ENCODE results near the gene SLC7A1. TPM values are rescaled to one million over a fixed set of nuclear protein-coding genes. Genes with fewer than 3 reads are reported as not detected.

SLC7A1 gene
- total and polyA plus RNA-seq, 7 donors, result 2.4 to 25.6 (median 15.0) TPM

DNA sequence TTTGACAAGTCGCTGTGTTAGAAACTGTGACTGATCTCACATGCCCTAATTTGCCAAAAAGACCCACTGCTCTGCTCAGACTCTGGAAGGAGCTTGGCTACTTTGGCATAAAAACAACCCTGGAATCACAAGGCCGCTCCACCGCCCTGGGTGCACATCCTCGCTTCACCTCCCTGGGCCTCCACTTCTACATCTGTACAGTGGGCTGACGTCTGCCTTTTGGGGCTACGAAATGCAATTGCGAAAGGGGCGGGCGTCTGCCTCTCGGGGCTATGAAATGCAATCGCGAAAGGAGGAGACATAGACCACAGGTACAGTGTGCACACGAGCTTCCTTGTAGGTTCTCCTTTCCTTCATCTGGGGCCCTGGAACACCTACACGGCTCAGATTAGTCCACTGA, 74.2 kb downstream of the SLC7A1 start:
- intact Hi-C loops (cut with DNase I), result no loop called here
- Histone ChIP-seq H3K27me3 (no peaks in the 10 kb centered on the region), H3K27ac (peak overlapping the region in 1 of 4 donors; percentile 66), H3K4me3 (no peak overlapping the region), H3K36me3 (peaks cover 5 to 64% (median 26%) of the 10 kb centered on the region in 4 donors), H3K4me1 (peaks cover 0 to 19% (median 10%) of the 10 kb centered on the region in 4 donors), H3K9me3 (no peaks in the 10 kb centered on the region)
- 95 to 97% methylated on average over 14 of the region's 14 CpGs for WGBS, 2 donors
- TF ChIP-seq POLR2A (IDR thresholded peaks at IDR 0.05) (no peak), EP300 (IDR thresholded peaks at IDR 0.05) (no peak), POLR2AphosphoS5 (IDR thresholded peaks at IDR 0.05) (no peak)
- TF ChIP-seq, protein P1, sequence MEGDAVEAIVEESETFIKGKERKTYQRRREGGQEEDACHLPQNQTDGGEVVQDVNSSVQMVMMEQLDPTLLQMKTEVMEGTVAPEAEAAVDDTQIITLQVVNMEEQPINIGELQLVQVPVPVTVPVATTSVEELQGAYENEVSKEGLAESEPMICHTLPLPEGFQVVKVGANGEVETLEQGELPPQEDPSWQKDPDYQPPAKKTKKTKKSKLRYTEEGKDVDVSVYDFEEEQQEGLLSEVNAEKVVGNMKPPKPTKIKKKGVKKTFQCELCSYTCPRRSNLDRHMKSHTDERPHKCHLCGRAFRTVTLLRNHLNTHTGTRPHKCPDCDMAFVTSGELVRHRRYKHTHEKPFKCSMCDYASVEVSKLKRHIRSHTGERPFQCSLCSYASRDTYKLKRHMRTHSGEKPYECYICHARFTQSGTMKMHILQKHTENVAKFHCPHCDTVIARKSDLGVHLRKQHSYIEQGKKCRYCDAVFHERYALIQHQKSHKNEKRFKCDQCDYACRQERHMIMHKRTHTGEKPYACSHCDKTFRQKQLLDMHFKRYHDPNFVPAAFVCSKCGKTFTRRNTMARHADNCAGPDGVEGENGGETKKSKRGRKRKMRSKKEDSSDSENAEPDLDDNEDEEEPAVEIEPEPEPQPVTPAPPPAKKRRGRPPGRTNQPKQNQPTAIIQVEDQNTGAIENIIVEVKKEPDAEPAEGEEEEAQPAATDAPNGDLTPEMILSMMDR (IDR thresholded peaks at IDR 0.05), result no peak
- no peak for DNase-seq

- H3K27ac ChIP-seq, result no peak overlapping the region
- intact Hi-C loops (cut with DNase I), result no loop called here
- H3K36me3 ChIP-seq, result peaks cover 5 to 71% (median 28%) of the 10 kb centered on the region in 4 donors
- no peak for TF ChIP-seq POLR2A (IDR thresholded peaks at IDR 0.05)
- TF ChIP-seq, protein P1 (IDR thresholded peaks at IDR 0.05), result no peak
- no peak for TF ChIP-seq POLR2AphosphoS5 (IDR thresholded peaks at IDR 0.05)
- TF ChIP-seq EP300 (IDR thresholded peaks at IDR 0.05), result no peak
- no peaks in the 10 kb centered on the region for H3K9me3 ChIP-seq
- no peak overlapping the region for H3K4me3 ChIP-seq
- peaks cover 0 to 19% (median 10%) of the 10 kb centered on the region in 4 donors for H3K4me1 ChIP-seq
- DNase-seq, result no peak
- 86 to 93% methylated on average over 4 of the region's 4 CpGs for WGBS, 2 donors
- H3K27me3 ChIP-seq, result no peaks in the 10 kb centered on the region
These were observed 74.8 kb downstream of the SLC7A1 start for GRCh38 chr13:29520671-29521070.

DNA sequence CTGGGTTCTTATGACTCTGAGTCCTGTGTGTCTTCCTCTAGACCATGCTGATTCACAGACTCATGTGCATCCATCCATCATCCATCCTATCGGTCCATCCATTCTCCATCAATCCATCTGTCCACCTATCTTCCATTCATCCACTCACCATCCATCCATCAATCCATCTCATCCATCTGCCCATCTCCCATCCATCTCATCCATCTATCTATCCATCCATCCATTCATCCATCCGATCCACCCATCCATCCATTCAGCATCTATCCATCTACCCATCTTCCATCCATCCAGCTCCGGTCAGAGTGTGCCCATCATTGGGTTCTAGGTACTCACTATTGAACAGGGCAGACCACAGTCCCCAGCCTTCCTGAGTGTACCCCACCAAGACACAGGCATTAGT, 75.6 kb downstream of the SLC7A1 start:
- TF ChIP-seq, protein P1 (IDR thresholded peaks at IDR 0.05), result no peak
- TF ChIP-seq POLR2A (IDR thresholded peaks at IDR 0.05), result no peak
- no peak for TF ChIP-seq EP300 (IDR thresholded peaks at IDR 0.05)
- TF ChIP-seq POLR2AphosphoS5 (IDR thresholded peaks at IDR 0.05), result no peak
- DNase-seq, result no peak
- H3K4me3 ChIP-seq, result no peak overlapping the region
- peaks cover 0 to 19% (median 10%) of the 10 kb centered on the region in 4 donors for H3K4me1 ChIP-seq
- 97 to 98% methylated on average over 3 of the region's 3 CpGs for WGBS, 2 donors
- H3K36me3 ChIP-seq, result peaks cover 5 to 78% (median 32%) of the 10 kb centered on the region in 4 donors
- H3K27ac ChIP-seq, result no peak overlapping the region
- H3K9me3 ChIP-seq, result no peaks in the 10 kb centered on the region
- no peaks in the 10 kb centered on the region for H3K27me3 ChIP-seq
- intact Hi-C loops (cut with DNase I), result no loop called here

- H3K4me3 ChIP-seq, result no peak overlapping the region
- H3K4me1 ChIP-seq, result peaks cover 0 to 15% (median 10%) of the 10 kb centered on the region in 4 donors
- intact Hi-C loops (cut with DNase I), result no loop called here
- DNase-seq, result no peak
- TF ChIP-seq EP300 (IDR thresholded peaks at IDR 0.05) (no peak), POLR2AphosphoS5 (IDR thresholded peaks at IDR 0.05) (no peak), POLR2A (IDR thresholded peaks at IDR 0.05) (no peak)
- TF ChIP-seq, protein P1 (IDR thresholded peaks at IDR 0.05), result no peak
- H3K27me3 ChIP-seq, result no peaks in the 10 kb centered on the region
- WGBS, 2 donors, result 94 to 95% methylated on average over 12 of the region's 12 CpGs
- H3K27ac ChIP-seq, result no peak overlapping the region
- no peaks in the 10 kb centered on the region for H3K9me3 ChIP-seq
- H3K36me3 ChIP-seq, result peaks cover 8 to 73% (median 29%) of the 10 kb centered on the region in 4 donors
These were observed 78.6 kb downstream of the SLC7A1 start for GRCh38 chr13:29516880-29517279.

- Histone ChIP-seq H3K36me3 (peaks cover 8 to 65% (median 29%) of the 10 kb centered on the region in 4 donors), H3K9me3 (no peaks in the 10 kb centered on the region), H3K27ac (no peak overlapping the region), H3K4me1 (peaks cover 0 to 15% (median 13%) of the 10 kb centered on the region in 4 donors), H3K27me3 (no peaks in the 10 kb centered on the region), H3K4me3 (no peak overlapping the region)
- WGBS, 2 donors, result 95% methylated on average over 11 of the region's 11 CpGs
- TF ChIP-seq POLR2AphosphoS5 (IDR thresholded peaks at IDR 0.05) (no peak), EP300 (IDR thresholded peaks at IDR 0.05) (no peak), POLR2A (IDR thresholded peaks at IDR 0.05) (no peak)
- TF ChIP-seq, protein P1 (IDR thresholded peaks at IDR 0.05), result no peak
- intact Hi-C loops (cut with DNase I), result no loop called here
- no peak for DNase-seq
These were observed 79.5 kb downstream of the SLC7A1 start for GRCh38 chr13:29516012-29516411.

Data from sigmoid colon (tissue), 7 donors.